GM12872 (cell line): ENCODE measurements around the gene FAM120A.

Experiments used
- TF ChIP-seq, protein P1 (sequence below): IDR thresholded peaks from 3 replicates; pipeline ENCODE4 v1.5.1; 2011; ENCODE audit warnings: low read depth, mild to moderate bottlenecking, low read length, moderate library complexity; ENCODE audit not compliant: insufficient read depth

FAM120A gene

DNA sequence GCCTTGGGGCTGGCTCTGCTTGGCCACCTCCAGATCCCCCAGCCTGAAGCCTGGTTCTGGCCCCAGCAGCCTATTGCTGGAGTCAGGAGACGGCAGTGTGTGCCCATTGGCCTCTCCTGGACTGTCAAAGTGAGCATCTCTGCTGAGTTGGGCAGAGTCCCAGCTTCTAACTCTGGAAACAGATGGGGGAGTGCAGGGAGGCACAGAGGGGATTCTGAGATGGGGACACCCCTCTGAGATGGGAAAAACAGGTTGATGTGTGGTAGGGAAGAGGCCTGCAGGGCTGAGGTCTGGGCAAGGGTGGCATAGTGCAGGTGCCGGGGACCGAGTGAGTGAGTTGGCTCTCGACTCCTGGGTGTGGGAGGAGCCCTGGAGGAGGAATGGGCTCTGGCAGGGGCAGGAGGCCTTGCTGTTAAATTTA, 152.4 kb downstream of the FAM120A start:
- TF ChIP-seq, protein P1, sequence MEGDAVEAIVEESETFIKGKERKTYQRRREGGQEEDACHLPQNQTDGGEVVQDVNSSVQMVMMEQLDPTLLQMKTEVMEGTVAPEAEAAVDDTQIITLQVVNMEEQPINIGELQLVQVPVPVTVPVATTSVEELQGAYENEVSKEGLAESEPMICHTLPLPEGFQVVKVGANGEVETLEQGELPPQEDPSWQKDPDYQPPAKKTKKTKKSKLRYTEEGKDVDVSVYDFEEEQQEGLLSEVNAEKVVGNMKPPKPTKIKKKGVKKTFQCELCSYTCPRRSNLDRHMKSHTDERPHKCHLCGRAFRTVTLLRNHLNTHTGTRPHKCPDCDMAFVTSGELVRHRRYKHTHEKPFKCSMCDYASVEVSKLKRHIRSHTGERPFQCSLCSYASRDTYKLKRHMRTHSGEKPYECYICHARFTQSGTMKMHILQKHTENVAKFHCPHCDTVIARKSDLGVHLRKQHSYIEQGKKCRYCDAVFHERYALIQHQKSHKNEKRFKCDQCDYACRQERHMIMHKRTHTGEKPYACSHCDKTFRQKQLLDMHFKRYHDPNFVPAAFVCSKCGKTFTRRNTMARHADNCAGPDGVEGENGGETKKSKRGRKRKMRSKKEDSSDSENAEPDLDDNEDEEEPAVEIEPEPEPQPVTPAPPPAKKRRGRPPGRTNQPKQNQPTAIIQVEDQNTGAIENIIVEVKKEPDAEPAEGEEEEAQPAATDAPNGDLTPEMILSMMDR: no peak

DNA sequence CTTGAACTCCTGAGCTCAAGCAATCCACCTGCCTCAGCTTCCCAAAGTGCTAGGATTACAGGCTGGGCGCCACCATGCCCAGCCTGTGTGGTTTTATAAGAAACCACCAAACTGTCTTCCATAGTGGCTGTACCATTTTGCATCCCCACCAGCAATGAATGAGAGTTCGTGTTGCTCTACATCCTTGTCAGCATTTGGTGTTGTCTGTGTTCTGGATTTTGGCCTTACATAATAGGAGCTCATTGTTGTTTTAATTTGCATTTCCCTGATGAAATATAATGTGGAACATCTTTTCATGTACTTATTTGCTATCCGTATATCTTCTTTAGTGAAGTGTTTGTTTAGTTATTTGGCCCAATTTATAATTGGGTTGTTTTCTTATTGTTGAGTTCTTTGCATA, 154.7 kb downstream of the FAM120A start:
- TF ChIP-seq, protein P1: no peak

DNA sequence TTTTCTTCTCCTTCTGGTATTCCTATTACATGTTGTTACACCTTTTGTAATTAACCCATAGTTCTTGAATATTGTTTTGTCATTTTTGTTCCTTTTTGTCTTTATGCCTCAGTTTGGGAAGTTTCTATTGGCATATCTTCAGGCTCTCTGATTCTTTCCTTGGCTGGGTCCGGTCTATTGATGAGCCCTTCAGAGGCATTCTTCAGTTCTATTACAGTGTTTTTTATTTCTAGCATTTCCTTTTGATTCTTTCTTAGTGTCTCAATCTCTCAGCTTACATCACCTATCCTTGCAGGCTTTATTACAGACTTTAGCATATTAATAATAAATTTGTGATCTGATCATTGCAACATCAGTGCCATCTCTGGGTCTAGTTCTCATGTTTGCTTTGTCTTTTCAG, 158.7 kb downstream of the FAM120A start:
- TF ChIP-seq, protein P1: no peak

DNA sequence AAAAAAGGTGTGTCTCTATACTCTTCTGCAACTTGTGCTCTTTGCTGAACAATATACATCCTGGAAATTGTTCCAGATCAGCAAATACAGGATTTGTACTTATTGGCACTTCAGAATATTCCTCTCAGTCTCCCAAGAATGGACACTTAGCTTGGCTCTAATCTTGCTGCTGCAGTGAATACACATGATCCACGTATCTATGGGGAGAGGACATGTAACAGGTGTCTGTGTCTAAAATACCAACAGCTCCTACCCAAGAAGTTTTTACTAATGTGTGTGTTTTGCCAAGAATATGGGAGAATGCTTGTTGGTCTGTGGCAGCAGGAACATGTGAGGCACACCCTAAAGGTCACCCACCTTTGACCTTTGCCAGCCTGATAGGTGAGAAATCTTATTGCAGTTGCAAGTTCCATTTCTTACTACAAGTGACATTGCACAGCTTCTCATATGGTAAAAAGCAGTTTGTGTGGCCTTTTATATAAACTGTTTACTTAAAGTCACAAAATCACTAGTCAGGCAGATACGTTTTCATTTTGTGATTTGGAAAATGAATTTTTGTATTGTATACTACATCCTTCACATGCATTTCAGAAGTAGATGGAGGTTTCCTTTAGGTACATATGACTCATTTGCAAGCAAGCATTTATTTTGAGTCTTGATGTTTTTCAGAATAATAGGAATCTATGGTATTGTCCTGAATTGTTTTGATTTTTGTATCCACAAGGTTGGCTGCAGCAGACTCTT, 160.7 kb downstream of the FAM120A start:
- TF ChIP-seq, protein P1: no peak

DNA sequence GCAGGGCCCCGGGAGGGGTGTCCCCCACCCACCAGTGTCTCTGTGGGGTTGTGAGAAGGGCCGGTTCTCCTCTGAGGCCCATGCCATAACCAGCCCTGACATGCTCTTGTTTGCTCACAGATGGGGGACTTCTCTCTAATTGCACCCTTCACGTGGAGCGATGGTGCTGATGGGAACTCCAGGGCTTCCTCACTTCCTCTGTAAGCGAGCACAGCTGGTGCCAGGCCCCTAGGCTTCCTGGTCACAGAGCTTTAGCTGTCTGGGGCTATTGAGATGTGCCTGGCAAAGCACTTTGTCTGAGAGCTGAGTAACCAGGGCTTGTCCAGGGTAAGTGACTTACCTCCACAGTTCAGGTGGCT, 161.3 kb downstream of the FAM120A start:
- TF ChIP-seq, protein P1: no peak

DNA sequence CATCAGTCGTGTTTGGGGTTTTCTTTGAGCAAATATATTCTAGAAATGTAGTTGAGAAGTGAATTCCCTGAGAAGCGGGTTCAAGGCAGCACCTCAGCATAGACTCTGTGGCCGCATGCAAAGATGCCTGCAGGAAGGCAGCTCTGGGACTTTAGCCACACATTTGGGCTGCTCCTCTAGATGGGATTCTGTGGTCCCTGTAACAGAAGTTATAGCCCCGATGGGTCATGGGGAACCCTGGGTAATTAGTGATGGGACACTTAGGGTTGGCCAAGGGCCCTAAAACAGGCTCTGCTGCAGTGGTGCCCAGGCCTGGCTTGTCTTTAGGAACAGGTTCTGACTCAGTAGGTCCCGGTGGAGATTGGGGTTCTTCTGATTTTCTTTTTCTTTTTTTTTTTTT, 161.7 kb downstream of the FAM120A start:
- TF ChIP-seq, protein P1: no peak

DNA sequence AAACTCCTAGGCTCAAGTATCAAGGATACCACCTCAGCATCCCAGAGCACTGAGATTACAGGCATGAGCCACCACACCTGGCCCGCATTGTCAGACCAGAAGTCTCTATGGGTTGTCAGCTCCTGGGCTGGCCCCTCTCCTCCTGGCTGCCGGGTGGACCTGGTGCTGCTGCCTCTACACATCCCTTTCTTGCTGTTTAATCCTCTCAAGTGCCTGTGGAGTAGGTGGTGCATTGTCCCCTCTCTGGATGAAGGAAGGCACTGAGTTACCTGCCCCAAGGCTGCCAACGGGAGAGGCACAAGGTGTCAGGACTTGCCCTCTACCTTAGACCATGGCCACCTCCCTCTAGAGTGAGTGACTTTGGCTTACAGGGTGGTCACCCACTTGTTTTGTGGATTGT, 162.3 kb downstream of the FAM120A start:
- TF ChIP-seq, protein P1: no peak
